Measurements from ENCODE around the gene LIN7B.
A peak's percentile ranks its signal among the peaks of the same experiment; 100 is the strongest.

LIN7B gene, protein sequence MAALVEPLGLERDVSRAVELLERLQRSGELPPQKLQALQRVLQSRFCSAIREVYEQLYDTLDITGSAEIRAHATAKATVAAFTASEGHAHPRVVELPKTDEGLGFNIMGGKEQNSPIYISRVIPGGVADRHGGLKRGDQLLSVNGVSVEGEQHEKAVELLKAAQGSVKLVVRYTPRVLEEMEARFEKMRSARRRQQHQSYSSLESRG

DNA sequence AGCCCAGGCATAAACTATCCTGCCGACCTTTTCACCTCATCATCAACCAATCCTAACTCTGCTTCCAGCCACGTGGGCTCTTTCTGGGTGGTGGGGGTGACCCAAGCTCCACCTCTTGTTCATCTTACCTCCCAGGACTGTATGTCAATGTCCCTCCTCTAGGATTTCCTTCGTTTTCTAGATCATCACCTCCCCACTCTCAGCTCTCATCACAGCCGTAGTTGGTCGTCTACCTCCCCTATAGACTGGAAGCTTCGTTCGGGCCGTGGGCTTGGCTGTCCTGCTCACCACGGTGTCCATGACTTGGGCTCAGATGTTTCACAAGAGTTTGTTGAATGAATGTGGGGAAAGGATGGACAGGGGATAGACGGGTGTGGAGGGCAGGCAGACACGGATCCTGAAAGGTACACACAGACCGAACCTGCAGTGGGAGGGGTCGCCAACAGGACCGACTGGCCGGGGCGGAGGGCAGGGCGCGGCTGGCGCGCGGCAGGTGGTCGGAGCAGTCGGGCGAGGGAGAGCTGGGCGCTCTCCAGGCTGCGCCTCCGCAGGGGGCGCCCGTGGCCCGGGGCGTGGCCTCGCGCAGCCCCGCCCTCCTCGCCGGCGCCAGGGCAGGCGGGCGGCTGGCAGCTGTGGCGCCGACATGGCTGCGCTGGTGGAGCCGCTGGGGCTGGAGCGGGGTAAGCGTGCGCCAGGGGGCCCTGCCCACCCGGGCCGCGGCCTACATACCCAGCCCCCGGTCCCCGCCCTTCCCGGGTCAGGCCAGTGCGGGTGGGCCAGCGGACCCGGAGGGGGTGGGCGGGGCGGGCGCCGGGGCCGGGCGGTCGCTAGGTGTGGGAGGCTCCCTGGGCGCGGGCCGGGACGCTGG lies at the start of gene LIN7B:
Gene LIN7B, plus strand, starts transcription at position 609 of the 868 bp plus-strand sequence. Its CDS starts 35 bp downstream, at position 644.
- DNase-seq: peak; percentile 64

DNA sequence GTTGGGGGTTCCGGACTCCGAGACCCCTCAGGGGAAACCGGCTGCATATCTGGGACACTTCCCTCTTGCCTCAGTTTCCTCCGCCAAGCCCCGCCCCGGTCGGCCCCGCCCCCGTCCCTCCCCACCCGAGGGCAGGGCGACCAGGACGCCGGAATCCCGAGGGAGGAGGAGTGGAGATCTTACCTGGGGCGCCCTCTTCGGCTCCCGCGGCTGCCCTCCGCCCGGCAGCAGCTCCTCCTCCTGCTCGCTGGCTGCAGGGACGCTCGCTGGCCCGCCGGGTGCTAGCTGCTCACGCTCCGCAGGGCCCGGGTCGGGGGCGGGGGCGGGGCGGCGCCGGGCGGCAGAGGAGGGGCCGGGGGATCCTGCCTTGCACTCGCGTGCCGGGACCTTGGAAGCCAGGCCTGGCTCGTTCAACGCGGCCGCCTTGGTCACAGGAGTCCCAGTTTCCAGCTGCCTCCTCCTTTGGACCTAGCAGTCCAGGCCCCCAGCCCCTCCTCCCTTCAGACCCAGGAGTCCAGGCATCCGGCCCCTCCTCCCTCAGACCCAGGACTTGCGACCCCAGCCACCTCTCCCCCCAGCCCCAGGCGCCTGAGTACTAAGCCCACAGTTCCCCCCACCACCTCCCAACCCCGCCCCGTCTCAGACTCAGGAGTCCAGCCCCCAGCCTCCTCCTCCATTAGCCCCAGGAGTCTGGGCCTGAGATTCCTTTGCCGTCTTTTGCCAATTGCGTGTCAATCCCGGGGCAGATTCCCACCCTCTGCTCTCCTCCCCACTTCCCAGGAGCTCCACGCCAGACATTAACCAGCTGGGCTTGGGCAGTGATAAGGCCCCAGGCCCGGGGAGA lies 49.2 kb upstream of the LIN7B start, which contains the start of gene NTF4:
Gene NTF4, minus strand, starts transcription at position 51 of the 844 bp plus-strand sequence. CDS start 2,821 bp downstream, outside the sequence.
- no peak for DNase-seq

DNA sequence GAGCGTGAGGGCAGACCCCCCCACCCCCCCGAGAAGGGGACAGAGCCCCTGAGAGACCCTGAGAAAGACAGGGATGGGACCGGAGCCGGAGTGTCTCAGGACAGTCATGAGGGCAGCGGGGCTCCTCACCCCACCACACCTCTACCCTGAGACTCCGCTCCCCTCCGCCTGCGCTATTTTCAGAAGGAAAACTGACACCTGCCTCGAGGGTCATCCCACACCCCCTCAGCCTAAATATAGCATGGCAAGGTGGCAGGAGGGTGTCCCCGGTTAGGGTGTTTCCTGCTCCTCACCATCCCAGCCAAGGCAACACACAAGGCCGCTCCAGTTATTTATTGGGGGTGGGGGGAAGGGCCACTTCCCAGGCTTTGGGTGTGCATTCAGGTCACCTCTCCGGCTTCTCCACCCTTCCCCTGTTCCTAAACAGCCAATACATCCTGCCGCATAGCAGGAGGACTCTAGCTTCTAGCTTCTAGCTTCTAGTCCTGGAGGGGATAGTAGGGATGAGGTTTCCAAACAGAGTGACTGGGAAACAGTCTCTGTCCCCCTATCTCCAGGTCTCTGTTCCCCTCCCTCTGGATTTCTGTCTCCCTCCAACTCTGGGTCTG lies 48.2 kb upstream of the LIN7B start:
- DNase-seq: no peak

DNA sequence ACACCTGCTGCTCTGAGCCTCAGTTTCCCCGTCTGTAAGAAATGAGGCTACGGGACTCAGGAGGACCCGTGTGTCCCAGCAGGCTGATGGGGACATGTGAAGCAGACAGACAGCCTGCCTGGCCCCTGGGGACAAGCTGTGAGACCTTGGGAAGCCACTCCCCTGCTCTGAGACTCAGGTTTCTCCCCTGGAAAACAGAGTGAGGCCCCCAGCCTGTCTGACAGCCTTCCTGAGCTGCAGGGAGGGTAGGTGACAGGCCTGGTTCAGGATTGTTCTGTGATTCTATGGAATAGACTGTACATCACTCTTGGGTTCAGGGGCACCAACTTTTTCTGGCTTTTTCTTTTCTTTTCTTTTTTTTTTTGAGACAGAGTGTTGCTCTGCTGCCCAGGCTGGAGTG lies 46.6 kb upstream of the LIN7B start:
- no peak for DNase-seq

DNA sequence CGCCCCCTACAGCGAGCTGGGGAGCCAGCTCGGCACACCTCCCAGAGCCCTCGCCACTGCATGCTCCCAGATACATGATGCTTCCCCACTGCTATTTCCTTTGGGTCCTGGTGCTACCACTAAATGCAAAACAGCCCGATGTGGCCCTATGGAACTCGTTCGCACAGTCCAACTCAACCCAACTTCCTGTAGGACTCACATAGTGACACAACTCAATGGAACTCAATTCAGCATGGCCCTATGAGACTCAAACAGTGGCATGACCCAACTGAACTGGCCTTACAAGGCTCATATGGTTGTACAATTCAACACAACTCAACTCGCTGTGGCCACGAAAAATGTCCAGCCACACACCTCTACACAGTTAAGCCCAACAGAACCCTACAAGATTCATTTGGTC lies 45.1 kb upstream of the LIN7B start:
- no peak for DNase-seq

DNA sequence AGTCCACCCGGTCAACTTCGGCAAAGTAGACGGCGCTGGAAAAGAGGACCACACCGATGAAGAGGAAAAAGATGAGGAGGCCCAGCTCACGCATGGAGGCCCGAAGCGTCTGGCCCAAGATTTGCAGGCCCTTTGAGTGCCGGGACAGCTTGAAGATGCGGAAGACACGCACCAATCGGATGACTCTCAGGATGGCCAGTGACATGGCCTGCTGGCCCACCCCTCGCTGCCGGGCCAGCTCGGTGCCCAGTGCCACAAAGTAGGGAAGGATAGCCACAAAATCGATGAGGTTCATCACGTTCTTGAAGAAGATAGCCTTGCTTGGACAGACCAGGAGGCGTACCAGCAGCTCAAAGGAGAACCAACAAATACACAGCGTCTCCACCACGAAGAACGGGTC lies 43.8 kb upstream of the LIN7B start:
- no peak for DNase-seq

DNA sequence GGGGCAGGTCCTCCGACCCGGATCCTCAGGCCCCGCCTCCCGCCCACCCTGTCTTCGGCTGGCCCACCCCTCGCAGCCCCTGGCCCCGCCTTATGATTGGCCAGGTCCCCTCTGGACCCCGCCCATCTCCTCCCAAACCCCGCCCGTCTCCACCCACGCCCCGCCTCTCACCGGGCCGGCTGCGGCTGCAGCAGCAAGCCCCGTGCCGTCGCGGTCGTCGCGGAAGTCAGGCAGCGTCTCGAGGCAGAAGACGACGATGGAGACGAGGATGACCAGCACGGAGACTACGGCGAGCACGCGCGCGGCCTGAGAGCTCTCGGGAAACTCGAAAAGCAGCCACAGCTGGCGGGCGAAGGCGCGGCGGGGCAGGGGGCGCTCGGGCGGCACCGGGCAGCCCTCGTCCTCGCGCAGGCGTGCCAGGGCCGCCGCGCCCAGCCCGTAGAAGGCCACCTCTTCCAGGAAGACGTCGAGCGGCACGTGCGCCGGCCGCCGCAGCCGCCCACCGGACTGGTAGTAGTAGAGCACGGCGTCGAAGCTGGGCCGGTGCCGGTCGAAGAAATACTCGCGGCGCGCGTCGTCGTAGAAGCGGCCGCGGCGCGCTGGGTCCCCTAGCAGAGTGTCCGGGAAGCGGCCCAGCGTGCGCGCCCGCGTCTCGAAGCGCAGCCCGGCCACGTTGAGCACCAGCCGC lies 42.2 kb upstream of the LIN7B start:
- peak; percentile 9 for DNase-seq

DNA sequence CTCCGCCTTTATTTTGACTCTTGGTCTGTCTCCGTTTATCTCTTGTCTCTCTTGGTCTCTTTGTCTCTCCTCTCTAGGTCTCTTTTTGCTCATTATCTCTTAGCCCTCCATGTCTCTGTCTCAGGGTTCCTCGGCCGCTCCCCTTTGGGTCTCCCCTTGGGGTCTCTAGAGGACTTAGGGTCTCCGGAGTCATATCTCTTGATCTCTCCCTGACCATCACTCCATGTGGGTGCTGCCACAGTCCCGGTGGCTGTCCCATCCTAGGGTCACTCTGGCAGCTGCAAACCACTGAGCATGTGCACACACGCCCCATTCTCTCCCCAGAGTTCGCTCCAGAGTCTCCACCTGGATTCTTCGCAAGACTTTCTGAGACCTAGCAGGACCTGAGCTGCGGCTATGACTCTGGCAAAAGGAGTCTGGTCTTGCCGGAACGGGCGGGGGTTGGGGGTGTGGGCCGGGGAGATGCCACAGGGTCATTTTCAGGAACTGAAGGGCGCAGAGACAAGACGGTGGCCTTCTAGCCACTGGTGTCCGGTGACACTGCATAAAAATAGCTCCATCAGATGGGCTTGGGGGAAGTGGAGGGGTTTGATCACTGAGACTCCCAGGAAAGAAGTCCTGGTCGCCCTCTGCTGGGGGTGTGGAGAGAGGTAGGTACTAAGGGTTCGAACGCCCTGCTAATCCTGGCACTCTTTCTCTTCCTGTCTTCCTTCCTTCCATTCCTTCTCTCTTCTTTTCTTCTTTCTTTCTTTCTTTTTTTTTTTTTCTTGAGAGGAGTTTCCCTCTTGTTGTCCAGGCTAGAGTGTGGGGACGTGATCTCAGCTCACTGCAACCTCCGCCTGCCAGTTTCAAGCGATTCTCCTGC lies 40.4 kb upstream of the LIN7B start:
- no peak for DNase-seq

DNA sequence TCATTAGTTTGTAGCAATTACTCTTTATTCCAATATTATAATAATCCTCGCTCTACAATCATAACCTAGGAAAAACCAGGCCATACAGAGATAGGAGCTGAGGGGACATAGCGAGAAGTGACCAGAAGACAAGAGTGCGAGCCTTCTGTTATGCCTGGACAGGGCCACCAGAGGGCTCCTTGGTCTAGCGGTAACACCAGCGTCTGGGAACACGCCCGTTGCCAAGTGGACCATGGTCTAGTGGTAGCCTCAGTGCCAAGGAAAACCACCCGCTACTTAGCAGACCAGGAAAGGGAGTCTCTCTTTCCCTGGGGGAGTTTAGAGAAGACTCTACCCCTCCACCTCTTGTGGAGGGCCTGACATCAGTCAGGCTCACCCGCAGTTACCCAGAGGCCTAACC lies 39.3 kb upstream of the LIN7B start:
- DNase-seq: peak; percentile 50

DNA sequence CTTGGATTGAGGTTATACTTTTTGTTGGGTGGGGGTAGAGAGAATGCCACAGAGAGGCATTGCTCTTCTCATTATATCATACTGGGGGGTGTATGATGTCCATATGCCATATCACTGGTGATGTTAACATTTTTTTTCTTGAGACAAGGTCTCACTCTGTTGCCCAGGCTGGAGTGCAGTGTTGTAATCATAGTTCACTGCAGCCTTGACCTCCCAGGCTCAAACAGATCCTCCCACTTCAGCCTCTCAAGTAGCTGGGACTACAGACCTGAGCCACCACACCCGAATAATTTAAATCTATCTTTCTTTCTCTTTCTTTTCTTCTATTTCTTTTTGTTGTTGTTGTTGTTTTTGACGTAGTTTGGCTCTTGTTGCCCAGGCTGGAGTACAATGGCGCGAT lies 33.8 kb upstream of the LIN7B start:
- DNase-seq: no peak

DNA sequence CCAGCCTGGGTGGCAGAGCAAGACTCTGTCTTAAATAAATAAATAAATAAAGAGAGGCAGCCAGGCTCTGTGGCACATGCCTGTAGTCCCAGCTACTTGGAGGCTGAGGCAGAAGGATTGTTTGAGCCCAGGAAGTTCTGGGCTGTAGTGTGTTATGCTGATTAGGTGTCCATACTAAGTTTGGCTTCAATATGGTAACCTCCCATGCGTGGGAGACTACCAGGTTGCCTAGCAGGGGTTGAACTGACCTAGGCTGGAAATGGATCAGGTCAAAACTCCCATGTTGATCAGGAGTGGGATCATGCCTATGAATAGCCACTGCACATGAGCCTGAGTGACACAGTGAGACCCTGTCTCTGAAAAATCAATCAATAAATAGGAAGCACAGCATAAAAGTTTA lies 32.9 kb upstream of the LIN7B start:
- DNase-seq: no peak

DNA sequence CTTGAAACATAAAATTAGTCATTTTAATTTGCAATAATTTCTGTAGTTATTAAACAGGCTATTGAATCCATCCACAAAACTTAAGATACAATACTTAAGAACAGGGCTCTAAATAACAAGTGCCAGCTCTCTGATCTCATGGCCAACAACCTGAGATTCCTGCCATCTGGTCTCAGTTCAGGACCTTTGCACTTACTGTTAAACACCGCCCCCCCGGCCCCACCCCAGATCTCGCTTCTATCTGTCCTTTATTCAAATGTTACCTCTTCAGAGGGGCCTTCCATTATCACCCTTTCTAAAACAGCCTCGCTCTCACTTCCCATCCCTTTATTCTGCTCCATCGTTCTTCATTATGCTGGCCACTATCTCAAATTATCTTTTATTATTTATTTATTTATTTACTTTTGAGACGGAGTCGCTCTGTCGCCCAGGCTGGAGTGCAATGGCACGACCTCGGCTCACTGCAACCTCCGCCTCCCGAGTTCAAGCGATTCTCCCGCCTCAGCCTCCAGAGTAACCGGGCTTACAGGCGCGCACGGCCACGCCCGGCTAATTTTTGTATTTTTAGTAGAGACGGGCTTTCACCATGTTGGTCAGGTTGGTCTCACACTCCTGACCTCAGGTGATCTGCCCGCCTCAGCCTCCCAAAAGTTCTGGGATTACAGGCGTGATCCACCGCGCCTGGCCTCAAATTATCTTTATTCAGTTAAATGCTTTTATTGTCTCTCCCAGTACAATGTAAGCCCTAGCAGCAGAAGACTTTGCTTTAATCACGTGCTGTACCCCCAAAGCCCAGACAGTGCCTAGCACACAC lies 29.8 kb upstream of the LIN7B start:
- DNase-seq: no peak

DNA sequence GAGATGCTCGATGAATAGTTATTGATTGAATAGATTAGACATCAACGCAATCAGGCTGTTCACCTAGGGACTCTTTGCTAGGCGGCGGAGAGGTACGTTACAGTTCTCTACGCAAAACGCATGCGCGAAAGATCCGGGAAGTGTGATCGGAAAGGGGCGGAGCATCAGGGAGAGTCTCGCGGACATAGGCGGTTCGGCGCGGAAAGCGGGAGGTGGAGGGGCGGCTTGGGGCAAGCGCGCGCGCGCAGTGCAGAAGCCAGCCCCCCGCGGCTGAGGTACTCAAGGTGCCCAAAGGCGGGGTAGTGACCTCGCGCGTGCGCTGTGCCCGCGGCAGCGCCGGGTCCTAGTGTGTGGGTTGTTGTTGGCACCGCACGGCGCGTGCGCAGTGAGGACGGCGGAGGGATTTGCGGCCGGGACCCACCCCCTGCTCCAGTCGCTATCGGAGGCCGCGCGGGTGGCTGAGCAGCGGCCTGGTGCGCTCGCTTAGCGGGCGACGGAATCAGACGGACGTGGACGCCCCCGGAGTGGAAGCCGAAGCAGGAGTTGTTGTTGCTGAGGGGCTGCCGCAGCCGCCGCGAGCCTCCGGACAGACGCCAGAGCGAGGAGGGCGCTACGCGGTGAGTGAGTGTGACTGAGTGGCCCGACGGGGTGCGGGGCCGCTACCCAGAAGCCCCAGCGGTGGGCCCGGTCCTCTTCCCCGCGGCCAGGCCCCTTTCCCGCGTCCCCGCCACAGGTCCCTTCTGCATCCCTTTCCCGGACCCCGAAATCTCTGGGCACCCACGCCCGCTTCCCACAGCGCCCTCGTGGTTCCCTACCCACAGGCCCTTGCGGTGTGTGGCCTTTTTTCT lies 28.9 kb upstream of the LIN7B start, which contains the start of gene SNRNP70:
Gene SNRNP70, plus strand, starts transcription at position 432 of the 848 bp plus-strand sequence. CDS start 964 bp downstream, outside the sequence.
- DNase-seq: peak; percentile 98

DNA sequence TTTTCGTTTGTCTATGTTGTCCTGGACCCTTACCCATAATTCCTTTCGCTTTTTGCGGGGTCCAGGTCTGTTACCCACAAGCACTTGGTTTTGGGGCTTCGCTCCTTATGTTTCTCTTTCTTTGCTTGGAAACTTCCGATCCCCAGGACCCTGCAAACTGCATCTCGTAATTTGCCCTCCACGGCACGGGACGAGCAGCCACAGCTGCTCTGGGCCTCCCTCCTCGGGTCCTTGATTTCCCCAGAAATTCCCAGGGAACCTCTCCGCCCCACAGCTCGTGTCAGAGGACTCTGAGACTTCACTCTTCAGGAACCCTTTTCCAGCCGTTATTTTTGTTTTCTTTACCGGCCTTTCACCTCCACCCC lies 28.3 kb upstream of the LIN7B start:
- no peak for DNase-seq

DNA sequence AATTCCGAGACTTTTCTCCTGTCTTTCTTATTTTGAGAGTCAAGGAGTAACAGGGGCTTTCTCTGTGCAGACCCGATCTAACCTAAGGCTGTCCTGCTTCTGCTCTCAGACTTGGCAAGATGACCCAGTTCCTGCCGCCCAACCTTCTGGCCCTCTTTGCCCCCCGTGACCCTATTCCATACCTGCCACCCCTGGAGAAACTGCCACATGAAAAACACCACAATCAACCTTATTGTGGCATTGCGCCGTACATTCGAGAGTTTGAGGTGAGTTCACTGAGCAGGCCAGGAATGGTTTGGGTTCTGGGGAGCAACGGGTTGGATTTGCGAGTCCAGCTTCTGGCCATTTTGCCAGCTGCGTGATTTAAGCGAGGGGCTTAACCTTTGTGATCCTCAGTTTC lies 27.9 kb upstream of the LIN7B start:
- DNase-seq: no peak

DNA sequence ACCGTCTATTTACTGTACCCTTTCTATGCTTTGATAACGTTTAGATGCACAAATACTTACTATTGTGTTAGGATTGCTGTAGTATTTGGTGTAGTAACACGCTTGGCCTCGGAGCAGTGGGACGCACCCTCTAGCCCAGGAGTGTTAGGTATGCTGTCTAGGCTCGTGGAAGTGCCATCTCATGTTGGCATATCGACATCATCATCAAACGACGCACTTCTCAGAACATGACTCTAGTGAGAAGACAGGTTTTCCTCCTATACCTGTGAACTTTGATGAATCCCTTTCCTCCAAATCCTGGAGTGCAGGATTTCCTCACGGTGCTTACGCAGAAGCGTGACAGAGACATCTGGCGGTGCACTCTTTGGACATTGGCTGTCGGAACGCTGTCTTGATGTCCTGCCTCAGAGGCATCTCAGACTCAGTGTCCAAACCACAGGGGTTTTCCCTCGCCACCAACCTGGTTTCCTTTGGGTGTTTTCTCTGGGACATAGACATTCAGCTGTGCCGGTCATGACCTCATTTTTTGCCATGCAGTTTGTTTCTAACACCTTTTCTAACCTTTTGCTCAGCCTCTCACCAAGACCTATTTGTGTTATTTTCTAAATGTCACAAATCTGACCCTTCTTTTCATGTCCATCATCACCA lies 22.7 kb upstream of the LIN7B start:
- DNase-seq: no peak

DNA sequence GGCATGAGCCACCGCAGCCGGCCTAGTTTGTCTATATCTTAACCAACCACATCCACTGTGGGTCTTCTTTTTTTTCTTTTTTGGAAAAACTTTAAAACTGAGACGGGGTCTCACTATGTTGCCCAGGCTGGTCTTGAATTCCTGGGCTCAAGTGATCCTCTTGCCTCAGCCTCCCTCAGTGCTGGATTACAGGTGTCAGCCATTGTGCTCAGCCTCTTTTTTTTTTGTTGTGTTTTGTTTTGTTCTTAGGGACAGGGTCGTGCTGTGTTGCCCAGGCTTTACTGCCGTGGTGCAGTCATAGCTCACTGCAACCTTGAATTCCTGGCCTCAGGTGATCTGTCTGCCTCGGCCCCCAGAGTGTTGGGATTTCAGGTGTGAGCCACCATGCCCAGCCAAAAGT lies 21.5 kb upstream of the LIN7B start:
- DNase-seq: no peak
